Measurements from ENCODE around the gene MYLK2. TPM values are rescaled to one million over a fixed set of nuclear protein-coding genes. Genes with fewer than 3 reads are reported as not detected.

MYLK2 gene
- total RNA-seq, 1 donor from 2014 or later: 0.49 TPM

GRCh38 chr20:31842471-31843157 is 23.5 kb downstream of the MYLK2 start:
- no peaks in the 10 kb centered on the region for H3K27me3 Mint-ChIP-seq (ENCODE audit: low read depth)
- no peak for TF ChIP-seq CTCF (IDR thresholded peaks at IDR 0.05; ENCODE audit: unreplicated experiment)
- H3K27ac Mint-ChIP-seq: peak overlapping the region; percentile 80
- H3K36me3 Mint-ChIP-seq: no peaks in the 10 kb centered on the region
- no peak overlapping the region for H3K4me3 Mint-ChIP-seq
- DNase-seq (ENCODE audit: low spot score in 2 of 2, unreplicated experiment in 2 of 2): peak in 1 of 2 experiments; percentile 41
- peaks cover 24% of the 10 kb centered on the region for H3K4me1 Mint-ChIP-seq
- no peaks in the 10 kb centered on the region for H3K9me3 Mint-ChIP-seq

- no peaks in the 10 kb centered on the region for H3K9me3 Mint-ChIP-seq
- H3K27ac Mint-ChIP-seq: peak overlapping the region; percentile 39
- no peak for TF ChIP-seq CTCF (IDR thresholded peaks at IDR 0.05; ENCODE audit: unreplicated experiment)
- peaks cover 5% of the 10 kb centered on the region for H3K27me3 Mint-ChIP-seq (ENCODE audit: low read depth)
- no peaks in the 10 kb centered on the region for H3K36me3 Mint-ChIP-seq
- DNase-seq (ENCODE audit: low spot score in 2 of 2, unreplicated experiment in 2 of 2): no peak
- peaks cover 24% of the 10 kb centered on the region for H3K4me1 Mint-ChIP-seq
- H3K4me3 Mint-ChIP-seq: no peak overlapping the region
Measured at GRCh38 chr20:31843288-31843687, 24.1 kb downstream of the MYLK2 start.

- Mint-ChIP-seq H3K36me3 (no peaks in the 10 kb centered on the region), H3K9me3 (no peaks in the 10 kb centered on the region), H3K4me1 (peaks cover 24% of the 10 kb centered on the region), H3K27ac (peak overlapping the region; percentile 72), H3K27me3 (ENCODE audit: low read depth) (peaks cover 11% of the 10 kb centered on the region), H3K4me3 (no peak overlapping the region)
- DNase-seq (ENCODE audit: low spot score in 2 of 2, unreplicated experiment in 2 of 2): no peak
- no peak for TF ChIP-seq CTCF (IDR thresholded peaks at IDR 0.05; ENCODE audit: unreplicated experiment)
Measured at GRCh38 chr20:31843881-31844280, 24.7 kb downstream of the MYLK2 start.

- TF ChIP-seq CTCF (IDR thresholded peaks at IDR 0.05; ENCODE audit: unreplicated experiment): no peak
- peaks cover 18% of the 10 kb centered on the region for H3K27me3 Mint-ChIP-seq (ENCODE audit: low read depth)
- no peak for DNase-seq (ENCODE audit: low spot score in 2 of 2, unreplicated experiment in 2 of 2)
- no peak overlapping the region for H3K4me3 Mint-ChIP-seq
- H3K36me3 Mint-ChIP-seq: no peaks in the 10 kb centered on the region
- no peaks in the 10 kb centered on the region for H3K9me3 Mint-ChIP-seq
- H3K27ac Mint-ChIP-seq: no peak overlapping the region
- H3K4me1 Mint-ChIP-seq: peaks cover 24% of the 10 kb centered on the region
Measured at GRCh38 chr20:31844737-31845299, 25.7 kb downstream of the MYLK2 start.

- Mint-ChIP-seq H3K4me3 (no peak within 1 kb of the TSS), H3K36me3 (no peaks in the 10 kb centered on the region), H3K9me3 (no peaks in the 10 kb centered on the region), H3K4me1 (peaks cover 24% of the 10 kb centered on the region), H3K27ac (peak within 1 kb of the TSS; percentile 47), H3K27me3 (ENCODE audit: low read depth) (peaks cover 24% of the 10 kb centered on the region)
- TF ChIP-seq CTCF (IDR thresholded peaks at IDR 0.05; ENCODE audit: unreplicated experiment): no peak
- DNase-seq (ENCODE audit: low spot score in 2 of 2, unreplicated experiment in 2 of 2): no peak
Measured at GRCh38 chr20:31845300-31845863, 26.2 kb downstream of the MYLK2 start, which contains the start of gene FOXS1. FOXS1 (minus strand) TSS chr20:31845604; CDS start chr20:31845542, 62 bp downstream.

All from mesothelial cell of epicardium (in vitro differentiated cells).